Heart left ventricle (tissue), 16 donors: ENCODE results near the gene TRPC5OS. TPM values are rescaled to one million over a fixed set of nuclear protein-coding genes. Genes with fewer than 3 reads are reported as not detected.

Experiments
- ATAC-seq, 4 donors: fragments of 200-7000 bp; cut with Tn5 transposase; one replicate each; pipeline ENCODE4 v1.9.1; 2020 to 2022; ENCODE audit warnings: moderate library complexity in 4 of 4, mild to moderate bottlenecking in 3 of 4, moderate number of reproducible peaks in 1 of 4
- DNase-seq, 5 donors: peaks; one replicate each; pipeline ENCODE4 v3.0.0-alpha.2; 2020
- H3K27ac ChIP-seq, 12 donors: fragments of 200-600 bp; sonication (generic) in 4 of 12; one replicate each; pipeline versions ENCODE4 v1.5.0 to v1.8.0; 2016 to 2022; ENCODE audit warnings: mild to moderate bottlenecking in 2 of 12
- H3K27me3 ChIP-seq, 9 donors: fragments of 200-600 bp; sonication (generic) in 2 of 9; one replicate each; pipeline versions ENCODE4 v1.5.1 to v1.8.0; 2016 to 2022; ENCODE audit warnings: mild to moderate bottlenecking in 3 of 9
- H3K36me3 ChIP-seq, 9 donors: fragments of 200-600 bp; sonication (generic) in 2 of 9; one replicate each; pipeline versions ENCODE4 v1.5.0 to v1.8.0; 2018 to 2022; ENCODE audit warnings: mild to moderate bottlenecking in 2 of 9
- H3K4me1 ChIP-seq, 12 donors: fragments of 200-600 bp; sonication (generic) in 4 of 12; one replicate each; pipeline versions ENCODE4 v1.5.0 to v1.8.0; 2016 to 2022; ENCODE audit warnings: mild to moderate bottlenecking in 3 of 12
- H3K4me3 ChIP-seq, 12 donors: fragments of 200-600 bp; sonication (generic) in 4 of 12; one replicate each; pipeline versions ENCODE4 v1.5.0 to v1.8.0; 2017 to 2022; ENCODE audit warnings: mild to moderate bottlenecking in 9 of 12, moderate library complexity in 4 of 12
- H3K9me3 ChIP-seq, 12 donors: fragments of 200-600 bp; sonication (generic) in 4 of 12; one replicate each; pipeline versions ENCODE4 v1.5.0 to v1.8.0; 2016 to 2022; ENCODE audit warnings: mild to moderate bottlenecking in 1 of 12
- POLR2A ChIP-seq, 2 donors: fragments of 450-650 bp; IDR thresholded peaks; one replicate each; pipeline ENCODE4 v1.6.1; 2017; ENCODE audit warnings: antibody characterized with exemption in 2 of 2, mild to moderate bottlenecking in 2 of 2, moderate library complexity in 2 of 2
- WGBS, 4 donors: extraction: QIAGEN DNeasy Blood & Tissue Kit in 2 of 4; methylation state at CpG; one replicate each; pipeline versions ENCODE4 v1.1.5 to v1.1.7; 2013 to 2018; 5-methylcytosine and 5-hydroxymethylcytosine counted together
- intact Hi-C, 10 donors: fragments of 100-400 bp; cut with DNase I; formaldehyde crosslinking; loops; one replicate each; pipeline versions ENCODE4 v1.11.1 to v1.14.2; 2022
- polyA plus RNA-seq, 2 donors: library from polyadenylated mRNA; stranded (reverse); fragments of 200-250 nt; gene quantifications; one replicate each; pipeline ENCODE4 v1.2.3, GENCODE V29; 2013
- total RNA-seq, 9 donors: library from RNA; depleted of rRNA in 2 of 9; stranded (reverse); fragments of >200 nt in 2 of 9; fragmentation: NEBNext Ultra II Directional in 3 of 9; extraction: Animal tissue kit (Norgen Biotek cat#: 25700) in 3 of 9; gene quantifications; one replicate each; pipeline versions ENCODE4 v1.1.0 to v1.2.4, GENCODE V29; 2016 to 2023
- TF ChIP-seq, protein P1 (sequence below), 12 donors: fragments of 200-600 bp; sonication (generic) in 4 of 12; IDR thresholded peaks; one replicate each; pipeline versions ENCODE4 v1.5.0 to v1.8.0; 2018 to 2022; ENCODE audit warnings: antibody characterized with exemption in 12 of 12, mild to moderate bottlenecking in 5 of 12
- donor health status: ischemic (EF 13 %, LVEDD 7.1; RV severe dilation, severe dysfunction).
- donor health status: healthy with polysubstance abuse.
- donor health status: DM: no; HTN: yes; CAD: no.
- donor health status: DM: no; HTN: no; CAD: no.
- donor health status: ischemic (EF 25% LVEDD 6.9; RV normal size, moderate dysfunction).
- donor health status: ischemic (EF 25% LVEDD 5.7; RV mildly dilated, moderate dysfunction).
- donor health status: healthy.
- donor health status: DM: yes; HTN: yes; CAD: no.
- donor health status: ischemic (EF 35%, LVEDD 5.7; RV mildly dilated, moderate dysfunction).
- donor health status: nonischemic (EF 11% LVEDD 7.7; RV severe dilation, severe dysfunction).
- donor health status: DM: yes; HTN: yes; CAD: no.
- donor health status: PGD.
- donor health status: ischemic (EF 29% LVEDD 5.4; RV normal size, mild dysfunction).
- donor health status: nonischemic (EF 23%, LVEDD 6.1; RV moderate dilation, normal function).

Gene TRPC5OS
- total and polyA plus RNA-seq, 11 donors: not detected

DNA sequence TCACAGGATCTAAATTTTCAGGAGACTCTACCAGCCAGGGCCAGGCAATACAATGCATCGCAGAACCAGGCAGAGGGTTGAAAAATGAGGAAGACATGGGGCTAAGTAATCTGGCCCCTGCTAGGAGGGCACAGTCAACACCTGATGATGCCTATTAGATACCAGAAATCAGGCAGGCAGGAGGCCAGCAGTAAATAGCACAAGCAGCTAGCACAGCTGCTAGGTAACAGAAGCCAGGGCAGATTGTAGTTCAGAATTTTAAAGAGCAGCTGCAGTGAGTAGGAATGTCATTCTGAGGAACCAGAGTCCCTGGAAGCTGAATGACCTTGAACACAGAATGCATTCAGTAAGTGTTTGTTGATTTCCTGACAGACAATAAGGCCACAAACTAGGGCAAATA lies 38.8 kb upstream of the TRPC5OS start:
- Histone ChIP-seq H3K36me3 (no peaks in the 10 kb centered on the region), H3K4me1 (no peaks in the 10 kb centered on the region), H3K27ac (no peak overlapping the region), H3K4me3 (no peak overlapping the region), H3K27me3 (peaks cover 0 to 36% (median 0%) of the 10 kb centered on the region in 9 donors), H3K9me3 (no peaks in the 10 kb centered on the region)
- 44 to 67% (median 57%) methylated on average over 1 of the region's 1 CpG for WGBS, 4 donors
- TF ChIP-seq, protein P1, sequence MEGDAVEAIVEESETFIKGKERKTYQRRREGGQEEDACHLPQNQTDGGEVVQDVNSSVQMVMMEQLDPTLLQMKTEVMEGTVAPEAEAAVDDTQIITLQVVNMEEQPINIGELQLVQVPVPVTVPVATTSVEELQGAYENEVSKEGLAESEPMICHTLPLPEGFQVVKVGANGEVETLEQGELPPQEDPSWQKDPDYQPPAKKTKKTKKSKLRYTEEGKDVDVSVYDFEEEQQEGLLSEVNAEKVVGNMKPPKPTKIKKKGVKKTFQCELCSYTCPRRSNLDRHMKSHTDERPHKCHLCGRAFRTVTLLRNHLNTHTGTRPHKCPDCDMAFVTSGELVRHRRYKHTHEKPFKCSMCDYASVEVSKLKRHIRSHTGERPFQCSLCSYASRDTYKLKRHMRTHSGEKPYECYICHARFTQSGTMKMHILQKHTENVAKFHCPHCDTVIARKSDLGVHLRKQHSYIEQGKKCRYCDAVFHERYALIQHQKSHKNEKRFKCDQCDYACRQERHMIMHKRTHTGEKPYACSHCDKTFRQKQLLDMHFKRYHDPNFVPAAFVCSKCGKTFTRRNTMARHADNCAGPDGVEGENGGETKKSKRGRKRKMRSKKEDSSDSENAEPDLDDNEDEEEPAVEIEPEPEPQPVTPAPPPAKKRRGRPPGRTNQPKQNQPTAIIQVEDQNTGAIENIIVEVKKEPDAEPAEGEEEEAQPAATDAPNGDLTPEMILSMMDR (IDR thresholded peaks at IDR 0.05): no peak
- TF ChIP-seq POLR2A (IDR thresholded peaks at IDR 0.05): no peak
- intact Hi-C loops: no loop called here
- no peak for ATAC-seq
- DNase-seq: no peak

DNA sequence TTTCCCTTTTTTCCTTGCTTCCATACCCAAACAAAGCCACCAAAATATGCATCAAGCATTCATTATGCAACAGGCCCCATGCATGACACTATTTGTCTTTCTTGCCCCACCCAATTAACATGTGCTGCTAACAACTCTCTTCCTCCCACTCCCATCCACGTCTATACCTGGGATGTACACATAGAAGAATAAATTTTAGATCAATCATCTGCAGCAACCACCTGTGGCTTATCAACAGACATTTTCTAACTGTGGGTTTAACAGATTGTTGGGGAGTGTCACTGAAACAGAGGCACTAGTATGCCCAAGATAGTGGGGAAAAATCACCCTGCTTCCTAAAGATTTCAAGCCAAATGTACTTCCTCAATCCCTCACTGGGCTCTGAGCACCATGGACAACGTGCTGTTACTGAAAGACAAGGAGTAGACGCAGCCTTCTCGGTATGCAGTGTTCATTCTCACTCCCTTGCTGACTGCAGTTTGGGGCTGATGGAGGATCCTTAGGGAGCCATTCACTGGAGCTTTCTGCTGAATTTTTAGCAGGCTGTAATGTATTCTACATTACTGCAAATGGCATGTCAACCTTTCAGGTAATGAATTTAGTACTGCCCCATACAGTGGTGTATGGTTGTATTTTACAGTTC lies 28.4 kb upstream of the TRPC5OS start:
- intact Hi-C loops: no loop called here
- Histone ChIP-seq H3K4me3 (no peak overlapping the region), H3K36me3 (no peaks in the 10 kb centered on the region), H3K9me3 (no peaks in the 10 kb centered on the region), H3K27me3 (peaks cover 0 to 51% (median 0%) of the 10 kb centered on the region in 9 donors), H3K27ac (no peak overlapping the region), H3K4me1 (no peaks in the 10 kb centered on the region)
- DNase-seq: no peak
- TF ChIP-seq, protein P1 (IDR thresholded peaks at IDR 0.05): no peak
- no peak for TF ChIP-seq POLR2A (IDR thresholded peaks at IDR 0.05)
- 49 to 76% (median 52%) methylated on average over 4 of the region's 4 CpGs for WGBS, 4 donors
- no peak for ATAC-seq

DNA sequence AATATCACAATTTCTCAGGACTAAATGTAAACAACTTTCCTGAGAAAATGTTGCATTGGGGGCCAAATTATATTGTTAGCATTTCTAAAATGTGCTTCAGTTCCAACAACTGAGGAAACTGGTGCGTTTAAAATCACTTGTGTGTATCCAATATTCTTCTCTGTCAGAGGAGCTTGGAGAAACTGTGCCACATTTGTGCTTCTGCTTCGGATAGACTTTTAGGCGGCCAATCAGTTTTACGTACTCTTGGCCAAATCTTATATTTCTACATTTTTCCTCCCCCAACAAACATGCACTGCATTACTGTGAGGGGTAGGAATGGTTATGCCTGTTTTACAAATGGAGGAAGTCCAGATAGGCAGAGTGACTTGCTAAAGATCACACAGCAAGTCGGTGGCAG lies 27.4 kb upstream of the TRPC5OS start:
- H3K9me3 ChIP-seq: no peaks in the 10 kb centered on the region
- no peaks in the 10 kb centered on the region for H3K36me3 ChIP-seq
- H3K27ac ChIP-seq: no peak overlapping the region
- intact Hi-C loops: no loop called here
- 76 to 90% (median 82%) methylated on average over 5 of the region's 5 CpGs for WGBS, 4 donors
- H3K4me3 ChIP-seq: no peak overlapping the region
- DNase-seq: no peak
- TF ChIP-seq, protein P1 (IDR thresholded peaks at IDR 0.05): no peak
- no peak for ATAC-seq
- H3K27me3 ChIP-seq: peaks cover 0 to 44% (median 0%) of the 10 kb centered on the region in 9 donors
- no peaks in the 10 kb centered on the region for H3K4me1 ChIP-seq

DNA sequence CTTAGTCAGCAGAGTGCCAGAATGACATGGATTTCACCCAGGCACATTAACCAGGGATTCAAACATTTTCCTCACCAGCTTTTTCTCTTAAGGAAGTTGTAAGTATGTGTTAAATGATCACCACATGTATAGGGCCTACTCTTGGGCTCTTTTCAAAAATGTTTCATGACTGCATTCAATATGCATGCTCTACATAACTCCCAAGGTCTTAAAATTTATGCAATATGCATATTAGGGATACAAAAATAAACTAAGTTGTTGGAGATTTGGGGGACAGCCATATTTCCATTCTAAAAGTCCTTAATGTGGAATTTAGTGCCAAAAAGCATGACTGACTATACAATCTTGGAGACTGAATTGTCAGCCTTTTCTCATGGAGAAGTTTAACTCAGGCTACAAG lies 25.0 kb upstream of the TRPC5OS start:
- no peaks in the 10 kb centered on the region for H3K36me3 ChIP-seq
- H3K4me1 ChIP-seq: no peaks in the 10 kb centered on the region
- H3K9me3 ChIP-seq: no peaks in the 10 kb centered on the region
- H3K27me3 ChIP-seq: peaks cover 0 to 31% (median 0%) of the 10 kb centered on the region in 9 donors
- DNase-seq (no peak), ATAC-seq (no peak)
- TF ChIP-seq, protein P1 (IDR thresholded peaks at IDR 0.05): no peak
- no peak for TF ChIP-seq POLR2A (IDR thresholded peaks at IDR 0.05)
- no peak overlapping the region for H3K4me3 ChIP-seq
- no peak overlapping the region for H3K27ac ChIP-seq
- intact Hi-C loops: no loop called here
